Measurements from ENCODE around the gene ATOSB.

The ATOSB gene

DNA sequence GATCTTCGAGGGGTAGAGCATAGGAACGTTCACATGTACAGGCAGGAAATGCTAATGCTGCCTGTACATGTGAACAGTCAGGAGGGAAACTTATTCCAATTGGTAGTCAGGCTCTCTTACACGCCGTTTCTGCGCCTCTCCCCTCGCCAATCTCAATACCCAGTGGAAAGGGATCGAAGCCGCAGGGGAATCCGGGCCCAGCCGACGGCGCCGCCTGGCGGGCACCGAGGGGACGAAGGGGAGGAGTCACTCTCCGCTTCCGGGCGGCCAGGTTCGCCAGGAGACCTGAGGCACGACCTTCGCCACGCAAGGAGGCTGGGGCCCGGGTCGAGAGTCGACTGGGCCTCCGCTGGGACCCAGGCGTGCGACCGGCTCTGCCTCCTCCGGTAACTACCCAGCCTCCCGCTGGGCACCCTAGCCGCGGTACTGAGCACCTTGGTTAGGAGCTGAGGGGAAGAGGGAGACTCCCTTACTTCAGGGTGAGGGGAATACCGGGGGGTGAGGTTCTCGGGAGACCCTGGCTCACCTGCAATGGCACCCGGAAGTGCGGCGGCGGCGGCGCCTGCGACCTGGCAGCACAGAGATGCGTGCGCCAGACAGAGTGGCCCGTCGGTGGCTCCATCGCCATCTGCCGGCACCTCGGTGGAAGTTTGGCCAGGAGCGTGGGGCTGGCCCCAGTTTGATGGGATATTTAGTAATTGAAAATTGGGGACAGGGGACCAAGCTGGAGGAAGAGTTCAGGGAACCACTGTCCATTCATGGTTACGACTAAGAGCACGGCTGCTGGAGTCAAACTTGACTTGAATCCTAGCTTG is 19.4 kb downstream of the ATOSB start, which contains the start of gene PIGO (continued):
- TF ChIP-seq, protein P1, sequence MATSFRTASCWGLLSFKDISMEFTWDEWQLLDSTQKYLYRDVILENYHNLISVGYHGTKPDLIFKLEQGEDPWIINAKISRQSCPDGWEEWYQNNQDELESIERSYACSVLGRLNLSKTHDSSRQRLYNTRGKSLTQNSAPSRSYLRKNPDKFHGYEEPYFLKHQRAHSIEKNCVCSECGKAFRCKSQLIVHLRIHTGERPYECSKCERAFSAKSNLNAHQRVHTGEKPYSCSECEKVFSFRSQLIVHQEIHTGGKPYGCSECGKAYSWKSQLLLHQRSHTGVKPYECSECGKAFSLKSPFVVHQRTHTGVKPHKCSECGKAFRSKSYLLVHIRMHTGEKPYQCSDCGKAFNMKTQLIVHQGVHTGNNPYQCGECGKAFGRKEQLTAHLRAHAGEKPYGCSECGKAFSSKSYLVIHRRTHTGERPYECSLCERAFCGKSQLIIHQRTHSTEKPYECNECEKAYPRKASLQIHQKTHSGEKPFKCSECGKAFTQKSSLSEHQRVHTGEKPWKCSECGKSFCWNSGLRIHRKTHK (tag by site-specific recombination; IDR thresholded peaks at IDR 0.05): no peak
- TF ChIP-seq ZEB2 (tag by site-specific recombination; IDR thresholded peaks at IDR 0.05) (peak; percentile 94), PRDM1 (tag by site-specific recombination; IDR thresholded peaks at IDR 0.05) (no peak), ZFHX2 (tag by site-specific recombination; conservative IDR thresholded peaks at IDR 0.05) (no peak), TCF7L2 (IDR thresholded peaks at IDR 0.05; ENCODE audit: borderline replicate concordance, low read depth, low read length) (no peak), ZNF423 (tag by site-specific recombination; IDR thresholded peaks at IDR 0.05) (no peak; the same call in 1 of the 2 replicates), ZNF629 (tag by site-specific recombination; IDR thresholded peaks at IDR 0.05) (peak; percentile 80), ZXDB (tag by site-specific recombination; IDR thresholded peaks at IDR 0.05) (peak; percentile 87), ZNF311 (tag by site-specific recombination; IDR thresholded peaks at IDR 0.05; ENCODE audit: borderline replicate concordance) (no peak), BCL11B (tag by site-specific recombination; IDR thresholded peaks at IDR 0.05; ENCODE audit: low read depth) (no peak), ZNF292 (tag by site-specific recombination; IDR thresholded peaks at IDR 0.05; ENCODE audit: borderline replicate concordance, low read depth) (no peak), TRIM28 (IDR thresholded peaks at IDR 0.05; ENCODE audit: borderline replicate concordance, low read length) (0 out of 2 replicates have a peak, but pooled peaks have one; percentile 23), ZNF335 (tag by site-specific recombination; conservative IDR thresholded peaks at IDR 0.05) (peak; percentile 92), ZNF391 (tag by site-specific recombination; IDR thresholded peaks at IDR 0.05; ENCODE audit: borderline replicate concordance, low read depth) (peak; percentile 59; the same call in 1 of the 2 replicates), IKZF3 (tag by site-specific recombination; IDR thresholded peaks at IDR 0.05) (0 out of 2 replicates have a peak, but pooled peaks have one; percentile 15), SP3 (tag by site-specific recombination; IDR thresholded peaks at IDR 0.05) (peak; percentile 75), ZNF416 (tag by site-specific recombination; IDR thresholded peaks at IDR 0.05) (no peak), ZSCAN30 (tag by site-specific recombination; IDR thresholded peaks at IDR 0.05) (0 out of 2 replicates have a peak, but pooled peaks have one; percentile 58), ZNF610 (tag by site-specific recombination; IDR thresholded peaks at IDR 0.05; ENCODE audit: borderline replicate concordance) (peak; percentile 21; the same call in 1 of the 2 replicates), ZNF266 (tag by site-specific recombination; IDR thresholded peaks at IDR 0.05; ENCODE audit: low read depth) (no peak), ZSCAN16 (tag by site-specific recombination; IDR thresholded peaks at IDR 0.05) (peak; percentile 53; the same call in 1 of the 2 replicates), HOXA7 (CRISPR knock-in tag; IDR thresholded peaks at IDR 0.05; ENCODE audit: borderline replicate concordance) (no peak), ZNF426 (tag by site-specific recombination; IDR thresholded peaks at IDR 0.05) (no peak), KLF1 (tag by site-specific recombination; IDR thresholded peaks at IDR 0.05) (peak; percentile 31; the same call in 1 of the 2 replicates), ZNF624 (tag by site-specific recombination; IDR thresholded peaks at IDR 0.05) (no peak), ZNF350 (tag by site-specific recombination; IDR thresholded peaks at IDR 0.05) (no peak), ZNF214 (tag by site-specific recombination; IDR thresholded peaks at IDR 0.05; ENCODE audit: borderline replicate concordance) (no peak), ZNF521 (tag by site-specific recombination; IDR thresholded peaks at IDR 0.05) (no peak)
- TF ChIP-seq, protein P2, sequence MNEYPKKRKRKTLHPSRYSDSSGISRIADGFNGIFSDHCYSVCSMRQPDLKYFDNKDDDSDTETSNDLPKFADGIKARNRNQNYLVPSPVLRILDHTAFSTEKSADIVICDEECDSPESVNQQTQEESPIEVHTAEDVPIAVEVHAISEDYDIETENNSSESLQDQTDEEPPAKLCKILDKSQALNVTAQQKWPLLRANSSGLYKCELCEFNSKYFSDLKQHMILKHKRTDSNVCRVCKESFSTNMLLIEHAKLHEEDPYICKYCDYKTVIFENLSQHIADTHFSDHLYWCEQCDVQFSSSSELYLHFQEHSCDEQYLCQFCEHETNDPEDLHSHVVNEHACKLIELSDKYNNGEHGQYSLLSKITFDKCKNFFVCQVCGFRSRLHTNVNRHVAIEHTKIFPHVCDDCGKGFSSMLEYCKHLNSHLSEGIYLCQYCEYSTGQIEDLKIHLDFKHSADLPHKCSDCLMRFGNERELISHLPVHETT (tag by site-specific recombination; IDR thresholded peaks at IDR 0.05): peak; percentile 49; the same call in 1 of the 2 replicates
- TF ChIP-seq, protein P3, sequence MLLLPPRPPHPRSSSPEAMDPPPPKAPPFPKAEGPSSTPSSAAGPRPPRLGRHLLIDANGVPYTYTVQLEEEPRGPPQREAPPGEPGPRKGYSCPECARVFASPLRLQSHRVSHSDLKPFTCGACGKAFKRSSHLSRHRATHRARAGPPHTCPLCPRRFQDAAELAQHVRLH (tag by site-specific recombination; IDR thresholded peaks at IDR 0.05): peak; percentile 84
- TF ChIP-seq, protein P4, sequence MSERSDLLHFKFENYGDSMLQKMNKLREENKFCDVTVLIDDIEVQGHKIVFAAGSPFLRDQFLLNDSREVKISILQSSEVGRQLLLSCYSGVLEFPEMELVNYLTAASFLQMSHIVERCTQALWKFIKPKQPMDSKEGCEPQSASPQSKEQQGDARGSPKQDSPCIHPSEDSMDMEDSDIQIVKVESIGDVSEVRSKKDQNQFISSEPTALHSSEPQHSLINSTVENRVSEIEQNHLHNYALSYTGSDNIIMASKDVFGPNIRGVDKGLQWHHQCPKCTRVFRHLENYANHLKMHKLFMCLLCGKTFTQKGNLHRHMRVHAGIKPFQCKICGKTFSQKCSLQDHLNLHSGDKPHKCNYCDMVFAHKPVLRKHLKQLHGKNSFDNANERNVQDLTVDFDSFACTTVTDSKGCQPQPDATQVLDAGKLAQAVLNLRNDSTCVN (tag by site-specific recombination; optimal IDR thresholded peaks at IDR 0.05): peak; percentile 52
- TF ChIP-seq, protein P5, sequence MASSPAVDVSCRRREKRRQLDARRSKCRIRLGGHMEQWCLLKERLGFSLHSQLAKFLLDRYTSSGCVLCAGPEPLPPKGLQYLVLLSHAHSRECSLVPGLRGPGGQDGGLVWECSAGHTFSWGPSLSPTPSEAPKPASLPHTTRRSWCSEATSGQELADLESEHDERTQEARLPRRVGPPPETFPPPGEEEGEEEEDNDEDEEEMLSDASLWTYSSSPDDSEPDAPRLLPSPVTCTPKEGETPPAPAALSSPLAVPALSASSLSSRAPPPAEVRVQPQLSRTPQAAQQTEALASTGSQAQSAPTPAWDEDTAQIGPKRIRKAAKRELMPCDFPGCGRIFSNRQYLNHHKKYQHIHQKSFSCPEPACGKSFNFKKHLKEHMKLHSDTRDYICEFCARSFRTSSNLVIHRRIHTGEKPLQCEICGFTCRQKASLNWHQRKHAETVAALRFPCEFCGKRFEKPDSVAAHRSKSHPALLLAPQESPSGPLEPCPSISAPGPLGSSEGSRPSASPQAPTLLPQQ (tag by site-specific recombination; IDR thresholded peaks at IDR 0.05): peak; percentile 88
- TF ChIP-seq, protein P6, sequence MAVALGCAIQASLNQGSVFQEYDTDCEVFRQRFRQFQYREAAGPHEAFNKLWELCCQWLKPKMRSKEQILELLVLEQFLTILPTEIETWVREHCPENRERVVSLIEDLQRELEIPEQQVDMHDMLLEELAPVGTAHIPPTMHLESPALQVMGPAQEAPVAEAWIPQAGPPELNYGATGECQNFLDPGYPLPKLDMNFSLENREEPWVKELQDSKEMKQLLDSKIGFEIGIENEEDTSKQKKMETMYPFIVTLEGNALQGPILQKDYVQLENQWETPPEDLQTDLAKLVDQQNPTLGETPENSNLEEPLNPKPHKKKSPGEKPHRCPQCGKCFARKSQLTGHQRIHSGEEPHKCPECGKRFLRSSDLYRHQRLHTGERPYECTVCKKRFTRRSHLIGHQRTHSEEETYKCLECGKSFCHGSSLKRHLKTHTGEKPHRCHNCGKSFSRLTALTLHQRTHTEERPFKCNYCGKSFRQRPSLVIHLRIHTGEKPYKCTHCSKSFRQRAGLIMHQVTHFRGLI (tag by site-specific recombination; IDR thresholded peaks at IDR 0.05): no peak
